Trophoblast cell (in vitro differentiated cells and primary cell): ENCODE results near the gene PGF.

Experiments used
- DNase-seq, 2 donors: peaks; one replicate each; pipeline ENCODE4 v3.0.0-alpha.2; 2016
- H2AFZ ChIP-seq: 2 replicates; pipeline ENCODE4 v1.6.1; 2013; ENCODE audit warnings: low read length, moderate library complexity, mild to moderate bottlenecking; ENCODE audit not compliant: insufficient read depth, poor library complexity
- H2AK5ac ChIP-seq: 2 replicates; pipeline ENCODE4 v1.6.1; 2013; ENCODE audit warnings: mild to moderate bottlenecking, low read length
- H2BK120ac ChIP-seq: 2 replicates; pipeline ENCODE4 v1.6.1; 2013; ENCODE audit warnings: low read length, mild to moderate bottlenecking, moderate library complexity; ENCODE audit not compliant: insufficient read depth, poor library complexity
- H2BK12ac ChIP-seq: 2 replicates; pipeline ENCODE4 v1.6.1; 2013; ENCODE audit warnings: mild to moderate bottlenecking, low read length, moderate library complexity
- H2BK5ac ChIP-seq: 2 replicates; pipeline ENCODE4 v1.6.1; 2013; ENCODE audit warnings: low read length, low read depth, moderate library complexity, mild to moderate bottlenecking; ENCODE audit not compliant: poor library complexity
- H3K14ac ChIP-seq: 2 replicates; pipeline ENCODE4 v1.6.1; 2013; ENCODE audit warnings: mild to moderate bottlenecking, low read length
- H3K18ac ChIP-seq: 2 replicates; pipeline ENCODE4 v1.6.1; 2013; ENCODE audit warnings: mild to moderate bottlenecking, low read length
- H3K23ac ChIP-seq: 2 replicates; pipeline ENCODE4 v1.6.1; 2013; ENCODE audit warnings: low read length
- H3K27ac ChIP-seq: 2 replicates; pipeline ENCODE4 v1.5.1; 2013; ENCODE audit warnings: low read depth, mild to moderate bottlenecking, inconsistent platforms, low read length, moderate library complexity
- H3K27me3 ChIP-seq: 2 replicates; pipeline ENCODE4 v1.6.1; 2013; ENCODE audit warnings: inconsistent platforms, mild to moderate bottlenecking, low read length, moderate library complexity; ENCODE audit not compliant: insufficient read depth
- H3K36me3 ChIP-seq, 2 experiments: 1 replicate in 1 of 2; 2 replicates in 1 of 2; pipeline ENCODE4 v1.6.1; 2013; ENCODE audit warnings: low read length in 2 of 2, mild to moderate bottlenecking in 2 of 2, moderate library complexity in 1 of 2; ENCODE audit not compliant: insufficient read depth in 2 of 2, control insufficient read depth in 1 of 2
- H3K4ac ChIP-seq: 2 replicates; pipeline ENCODE4 v1.6.1; 2013; ENCODE audit warnings: low read depth, mild to moderate bottlenecking, low read length, moderate library complexity
- H3K4me1 ChIP-seq, 2 experiments: 1 replicate in 1 of 2; 2 replicates in 1 of 2; pipeline ENCODE4 v1.6.1; 2013; ENCODE audit warnings: low read length in 2 of 2, mild to moderate bottlenecking in 2 of 2, moderate library complexity in 1 of 2; ENCODE audit not compliant: insufficient read depth in 2 of 2, control insufficient read depth in 1 of 2
- H3K4me2 ChIP-seq: 2 replicates; pipeline ENCODE4 v1.6.1; 2013; ENCODE audit warnings: inconsistent platforms, mild to moderate bottlenecking, low read length, moderate library complexity
- H3K4me3 ChIP-seq: 2 replicates; pipeline ENCODE4 v1.5.1; 2013; ENCODE audit warnings: mild to moderate bottlenecking, low read depth, low read length, inconsistent platforms
- H3K79me1 ChIP-seq: one replicate; pipeline ENCODE4 v1.6.1; 2013; ENCODE audit warnings: low read length
- H3K79me2 ChIP-seq: 2 replicates; pipeline ENCODE4 v1.6.1; 2013; ENCODE audit warnings: low read length, mild to moderate bottlenecking; ENCODE audit not compliant: control insufficient read depth, insufficient read depth, poor library complexity
- H3K9ac ChIP-seq: 2 replicates; pipeline ENCODE4 v1.6.1; 2013; ENCODE audit warnings: mild to moderate bottlenecking, low read length
- H3K9me3 ChIP-seq: 2 replicates; pipeline ENCODE4 v1.6.1; 2013; ENCODE audit warnings: low read depth, mild to moderate bottlenecking, control low read depth, inconsistent platforms, low read length; ENCODE audit not compliant: insufficient read depth
- H4K12ac ChIP-seq: 2 replicates; pipeline ENCODE4 v1.6.1; 2013; ENCODE audit warnings: low read depth, mild to moderate bottlenecking, low read length, moderate library complexity
- H4K8ac ChIP-seq: 2 replicates; pipeline ENCODE4 v1.6.1; 2013; ENCODE audit warnings: low read depth, mild to moderate bottlenecking, low read length, moderate library complexity
- H4K91ac ChIP-seq: one replicate; pipeline ENCODE4 v1.6.1; 2013; ENCODE audit warnings: low read depth, mild to moderate bottlenecking, low read length, moderate library complexity
- WGBS: extraction: QIAGEN DNeasy Blood & Tissue Kit; methylation state at CpG from one replicate; pipeline ENCODE4 v1.1.7; 2013; ENCODE audit warnings: missing lambda C conversion rate; ENCODE audit not compliant: insufficient read length, insufficient coverage; ENCODE audit errors: extremely low coverage; 5-methylcytosine and 5-hydroxymethylcytosine counted together

The PGF gene

GRCh38 chr14:74988993-74989392 is 33.6 kb upstream of the PGF start:
- H3K79me2 ChIP-seq: no peaks in the 10 kb centered on the region
- no peak overlapping the region for H2AK5ac ChIP-seq
- H3K79me1 ChIP-seq: peaks cover 6% of the 10 kb centered on the region
- H3K4ac ChIP-seq: no peak overlapping the region
- H3K9ac ChIP-seq: no peak overlapping the region
- no CpG with 5 or more reads among the region's 1 CpG for WGBS
- DNase-seq: no peak
- peak overlapping the region; percentile 11 for H2BK120ac ChIP-seq
- H4K8ac ChIP-seq: peak overlapping the region; percentile 17
- no peak overlapping the region for H3K18ac ChIP-seq
- H4K91ac ChIP-seq: no peak overlapping the region
- H2BK12ac ChIP-seq: peak overlapping the region; percentile 8
- H3K36me3 ChIP-seq: no peaks in the 10 kb centered on the region
- no peaks in the 10 kb centered on the region for H3K27me3 ChIP-seq
- no peak overlapping the region for H3K14ac ChIP-seq
- no peak overlapping the region for H3K4me3 ChIP-seq
- no peak overlapping the region for H4K12ac ChIP-seq
- H2AFZ ChIP-seq: no peak overlapping the region
- H3K27ac ChIP-seq: no peak overlapping the region
- H2BK5ac ChIP-seq: peak overlapping the region; percentile 9
- H3K9me3 ChIP-seq: no peaks in the 10 kb centered on the region
- peaks cover 7 to 10% of the 10 kb centered on the region in 2 experiments for H3K4me1 ChIP-seq
- no peak overlapping the region for H3K4me2 ChIP-seq
- H3K23ac ChIP-seq: no peak overlapping the region

GRCh38 chr14:74988131-74988530 is 32.7 kb upstream of the PGF start:
- Histone ChIP-seq H3K23ac (no peak overlapping the region), H4K8ac (no peak overlapping the region), H3K36me3 (no peaks in the 10 kb centered on the region), H2BK120ac (peak overlapping the region; percentile 48), H3K4me3 (no peak overlapping the region), H3K79me1 (peaks cover 6% of the 10 kb centered on the region), H3K9me3 (no peaks in the 10 kb centered on the region), H3K18ac (peak overlapping the region; percentile 55), H3K9ac (no peak overlapping the region), H3K4me2 (peak overlapping the region; percentile 10), H4K91ac (peak overlapping the region; percentile 65), H2BK5ac (peak overlapping the region; percentile 27), H3K4me1 (peaks cover 7 to 10% of the 10 kb centered on the region in 2 experiments), H3K4ac (no peak overlapping the region), H2AFZ (no peak overlapping the region), H3K27me3 (no peaks in the 10 kb centered on the region), H2AK5ac (peak overlapping the region; percentile 14), H3K14ac (peak overlapping the region; percentile 68), H3K79me2 (no peaks in the 10 kb centered on the region), H2BK12ac (peak overlapping the region; percentile 23), H3K27ac (peak overlapping the region; percentile 39), H4K12ac (no peak overlapping the region)
- no CpG with 5 or more reads among the region's 4 CpGs for WGBS
- peak; percentile 56 to 89 for DNase-seq

- Histone ChIP-seq H3K4me3 (no peak overlapping the region), H3K9ac (no peak overlapping the region), H3K79me2 (no peaks in the 10 kb centered on the region), H2BK12ac (no peak overlapping the region), H3K4me2 (no peak overlapping the region), H3K4me1 (peaks cover 9 to 16% of the 10 kb centered on the region in 2 experiments), H4K8ac (no peak overlapping the region), H3K14ac (no peak overlapping the region), H3K27me3 (no peaks in the 10 kb centered on the region), H3K9me3 (no peaks in the 10 kb centered on the region), H3K36me3 (no peaks in the 10 kb centered on the region), H2AFZ (no peak overlapping the region), H3K4ac (no peak overlapping the region), H4K91ac (peak overlapping the region; percentile 69), H4K12ac (no peak overlapping the region), H3K18ac (no peak overlapping the region), H2AK5ac (peak overlapping the region; percentile 41), H2BK5ac (no peak overlapping the region), H3K23ac (no peak overlapping the region), H2BK120ac (no peak overlapping the region), H3K27ac (no peak overlapping the region), H3K79me1 (peaks cover 13% of the 10 kb centered on the region)
- WGBS: no CpG with 5 or more reads among the region's 6 CpGs
- no peak for DNase-seq
Observed at GRCh38 chr14:74985806-74986205, 30.4 kb upstream of the PGF start.

- no peak overlapping the region for H3K18ac ChIP-seq
- H3K4me2 ChIP-seq: no peak overlapping the region
- no peak overlapping the region for H4K12ac ChIP-seq
- H3K79me2 ChIP-seq: no peaks in the 10 kb centered on the region
- no peak for DNase-seq
- no peak overlapping the region for H3K4me3 ChIP-seq
- no peaks in the 10 kb centered on the region for H3K27me3 ChIP-seq
- no peak overlapping the region for H2AK5ac ChIP-seq
- H2AFZ ChIP-seq: no peak overlapping the region
- H2BK12ac ChIP-seq: no peak overlapping the region
- peaks cover 19% of the 10 kb centered on the region for H3K79me1 ChIP-seq
- no CpG with 5 or more reads among the region's 10 CpGs for WGBS
- H3K14ac ChIP-seq: no peak overlapping the region
- no peak overlapping the region for H3K9ac ChIP-seq
- peaks cover 13 to 22% of the 10 kb centered on the region in 2 experiments for H3K4me1 ChIP-seq
- H4K8ac ChIP-seq: no peak overlapping the region
- no peak overlapping the region for H3K23ac ChIP-seq
- no peak overlapping the region for H2BK120ac ChIP-seq
- no peak overlapping the region for H2BK5ac ChIP-seq
- no peaks in the 10 kb centered on the region for H3K36me3 ChIP-seq
- no peaks in the 10 kb centered on the region for H3K9me3 ChIP-seq
- no peak overlapping the region for H3K27ac ChIP-seq
- no peak overlapping the region for H4K91ac ChIP-seq
- H3K4ac ChIP-seq: no peak overlapping the region
Observed at GRCh38 chr14:74985028-74985310, 29.6 kb upstream of the PGF start.
